SIG-M5 (cell line): ENCODE measurements around the gene QSER1.

Experiments
- DNase-seq: peaks from one replicate; lab custom pipeline; 2025; lab: John Stamatoyannopoulos, UW

The QSER1 gene

GRCh38 chr11:32890843-32891656 lies 1.6 kb upstream of the QSER1 start:
- DNase-seq: no peak

DNA sequence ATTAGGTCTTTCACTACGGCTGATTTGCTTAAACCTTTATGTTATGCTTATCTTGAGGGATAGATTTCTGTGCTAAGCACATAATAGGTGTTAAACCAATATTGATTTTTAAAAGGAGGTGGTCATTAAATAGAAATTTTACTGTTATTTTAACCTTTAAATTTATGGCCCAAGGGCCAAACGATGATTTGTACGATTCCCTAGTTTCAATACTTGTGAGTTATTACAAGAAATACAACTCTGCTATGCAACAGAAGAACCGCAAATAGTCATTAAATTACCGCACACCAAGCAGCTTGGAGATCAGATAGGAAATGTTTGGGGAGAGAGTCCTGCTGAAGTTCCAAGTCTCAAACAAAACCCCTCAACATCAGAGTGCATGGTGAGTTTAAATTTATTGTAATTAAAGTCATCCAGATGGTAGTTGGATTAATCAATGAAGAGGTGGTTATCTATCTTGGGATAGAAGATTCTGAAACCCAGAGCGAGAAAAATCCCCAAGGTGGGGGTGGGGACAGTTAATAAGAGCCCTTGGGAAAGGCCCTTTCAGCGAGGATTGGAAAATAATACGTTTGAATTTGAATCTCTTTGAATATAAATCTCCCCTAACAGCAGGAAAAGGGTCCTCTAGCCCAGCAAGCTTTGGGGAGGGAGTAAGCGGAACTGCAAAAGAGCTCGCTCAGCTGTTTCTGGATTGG lies 805 bp upstream of the QSER1 start:
- DNase-seq: no peak

- no peak for DNase-seq
Observed at GRCh38 chr11:32893093-32893342, 407 bp downstream of the QSER1 start.

- DNase-seq: no peak
Observed at GRCh38 chr11:32893343-32894148, 935 bp downstream of the QSER1 start.

DNA sequence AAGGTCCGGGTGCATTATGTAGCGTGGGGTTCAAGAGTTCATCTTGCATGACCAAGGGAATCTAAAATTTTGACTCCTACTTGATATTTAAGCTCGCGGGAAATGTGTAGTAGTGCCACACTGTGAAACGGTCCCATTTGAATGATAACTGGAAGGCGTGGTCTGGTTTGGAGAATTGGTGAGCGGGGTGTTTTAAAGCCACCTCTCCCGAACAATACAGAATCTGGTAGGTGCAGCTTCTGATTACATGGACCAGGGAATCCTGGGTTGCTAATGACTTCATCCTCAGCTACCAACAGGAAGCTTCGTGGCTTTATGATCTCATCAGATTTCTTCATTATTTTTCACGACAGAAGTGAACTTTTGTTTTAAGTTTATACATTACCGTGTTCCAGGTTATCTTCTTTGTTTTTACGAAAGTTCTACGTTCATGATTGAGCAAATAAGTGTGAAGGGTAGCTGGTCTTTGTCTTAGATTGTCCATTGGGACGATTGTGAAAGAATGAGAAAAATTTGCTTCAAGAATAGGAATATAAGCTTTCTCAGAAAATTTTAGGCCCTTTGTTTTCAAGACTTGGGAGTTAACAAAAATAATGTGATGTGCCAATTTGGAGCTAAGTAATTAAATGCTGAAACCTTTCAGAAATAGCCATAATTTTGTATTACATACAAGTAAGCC lies 1.7 kb downstream of the QSER1 start:
- DNase-seq: peak; percentile 40

GRCh38 chr11:32894921-32895320 lies 2.3 kb downstream of the QSER1 start:
- no peak for DNase-seq

GRCh38 chr11:32895471-32895870 lies 2.9 kb downstream of the QSER1 start:
- DNase-seq: no peak

DNA sequence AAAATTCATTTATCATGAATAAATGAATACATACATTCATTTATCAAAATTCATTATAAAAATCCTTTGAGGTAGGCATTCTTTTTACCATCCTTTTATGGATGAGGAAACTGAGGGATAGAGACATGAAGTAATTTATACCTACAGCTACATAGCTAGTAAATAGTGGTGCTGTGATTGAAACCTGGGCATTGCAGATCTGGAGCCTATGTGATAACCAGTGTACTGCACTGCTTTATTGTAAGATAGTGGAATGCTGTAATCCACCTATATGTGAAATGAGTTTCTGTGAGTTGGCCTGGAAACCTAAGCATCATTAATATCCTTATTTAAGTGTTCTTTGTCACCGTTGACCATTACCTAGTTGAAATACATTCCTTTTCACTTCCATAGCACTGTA lies 4.5 kb downstream of the QSER1 start:
- no peak for DNase-seq

GRCh38 chr11:32899438-32899837 lies 6.8 kb downstream of the QSER1 start:
- no peak for DNase-seq

- DNase-seq: no peak
Observed at GRCh38 chr11:32902089-32902665, 9.6 kb downstream of the QSER1 start.

GRCh38 chr11:32905028-32905667 lies 12.5 kb downstream of the QSER1 start:
- no peak for DNase-seq

DNA sequence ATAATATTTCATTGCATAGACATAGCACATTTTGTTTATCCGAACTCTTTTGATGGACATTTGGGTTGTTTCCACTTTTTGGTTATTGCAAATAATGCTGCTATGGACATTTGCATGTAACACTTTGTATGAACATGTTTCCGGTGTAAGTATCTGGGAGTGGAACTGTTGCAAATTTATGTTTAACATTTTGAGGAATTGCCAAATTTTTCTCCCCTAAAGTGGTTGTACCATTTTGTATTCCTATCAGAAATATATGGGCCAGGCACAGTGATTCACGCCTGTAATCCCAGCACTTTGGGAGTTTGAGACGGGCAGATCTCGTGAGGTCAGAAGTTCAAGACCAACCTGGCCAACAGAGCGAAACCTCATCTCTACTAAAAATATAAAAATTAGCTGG lies 16.0 kb downstream of the QSER1 start:
- DNase-seq: no peak

- no peak for DNase-seq
Observed at GRCh38 chr11:32911413-32911812, 18.8 kb downstream of the QSER1 start.

DNA sequence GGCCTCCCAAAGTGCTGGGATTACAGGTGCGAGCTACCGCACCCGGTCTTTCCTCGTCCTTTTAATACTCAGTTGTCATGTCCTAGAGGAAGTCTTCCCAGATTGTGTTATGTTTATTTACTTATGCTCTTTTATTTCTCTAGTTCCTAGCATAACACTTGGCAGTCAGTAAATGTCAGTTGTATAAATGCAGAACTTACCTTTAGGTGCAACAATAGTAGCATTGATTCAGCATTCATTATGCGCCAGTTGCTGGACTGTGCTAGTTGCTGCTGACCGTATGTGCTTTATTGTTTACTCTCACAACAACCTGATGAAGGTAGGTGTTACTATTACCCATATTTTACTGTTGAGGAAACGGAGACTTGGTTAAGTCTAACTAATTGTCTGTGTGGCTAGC lies 20.8 kb downstream of the QSER1 start:
- DNase-seq: no peak

- DNase-seq: no peak
Observed at GRCh38 chr11:32916361-32916760, 23.8 kb downstream of the QSER1 start.

DNA sequence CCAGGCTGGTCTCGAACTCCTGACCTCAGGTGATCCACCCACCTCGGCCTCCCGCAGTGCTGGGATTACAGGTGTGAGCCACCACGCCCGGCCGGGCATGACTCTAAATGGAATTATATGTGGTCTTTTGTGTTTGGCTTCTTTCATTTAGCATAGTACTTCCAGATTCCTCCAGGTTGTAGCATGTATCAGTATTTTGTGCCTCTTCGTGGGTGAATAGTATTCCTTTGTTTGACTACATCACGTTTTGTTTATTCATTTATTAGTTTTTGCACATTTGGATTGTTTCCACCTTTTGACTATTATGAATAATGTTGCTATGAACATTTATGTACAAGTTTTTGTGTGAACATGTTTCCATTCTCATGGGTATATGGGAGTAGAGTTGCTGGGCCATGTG lies 24.4 kb downstream of the QSER1 start:
- no peak for DNase-seq

DNA sequence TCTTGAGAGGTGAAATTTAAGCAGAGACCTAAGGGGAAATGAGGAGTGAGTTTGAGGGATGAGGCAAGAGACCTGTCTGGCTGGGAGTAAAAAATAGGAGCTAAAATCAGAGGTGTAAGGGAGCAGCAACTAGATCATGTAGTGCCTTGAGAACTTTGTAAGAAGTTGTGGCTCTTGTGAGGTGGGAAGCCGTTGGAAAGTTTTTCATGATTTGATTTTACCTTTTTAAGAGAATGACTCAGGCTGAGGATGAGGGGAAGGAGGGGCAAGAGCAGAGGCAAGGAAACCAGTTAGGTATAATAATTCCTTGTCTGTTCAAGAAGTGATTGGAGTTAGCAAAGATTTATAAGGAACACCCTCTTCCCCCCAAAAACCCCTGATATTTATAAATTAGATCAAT lies 25.8 kb downstream of the QSER1 start:
- DNase-seq: no peak

- DNase-seq: no peak
Observed at GRCh38 chr11:32919338-32919737, 26.7 kb downstream of the QSER1 start.

DNA sequence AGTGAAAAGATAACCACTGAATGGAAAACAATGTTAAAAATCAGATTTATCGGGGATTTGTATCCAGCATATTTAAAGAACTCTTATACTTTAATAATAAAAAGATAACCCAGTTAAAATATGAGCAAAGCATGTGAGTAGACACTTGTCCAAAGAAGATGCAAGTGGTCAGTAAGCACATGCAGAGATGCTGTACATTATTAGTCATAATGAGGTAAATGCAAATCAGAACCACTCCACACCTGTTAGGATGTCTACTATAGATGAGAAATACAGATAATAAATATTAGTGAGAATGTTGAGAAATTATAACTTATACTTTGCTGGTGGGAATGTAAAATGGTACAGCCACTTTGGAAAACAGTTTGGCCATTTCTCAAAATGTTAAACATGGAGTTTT lies 28.0 kb downstream of the QSER1 start:
- no peak for DNase-seq

- no peak for DNase-seq
Observed at GRCh38 chr11:32921204-32921603, 28.6 kb downstream of the QSER1 start.

- DNase-seq: no peak
Observed at GRCh38 chr11:32931606-32932005, 39.0 kb downstream of the QSER1 start.

DNA sequence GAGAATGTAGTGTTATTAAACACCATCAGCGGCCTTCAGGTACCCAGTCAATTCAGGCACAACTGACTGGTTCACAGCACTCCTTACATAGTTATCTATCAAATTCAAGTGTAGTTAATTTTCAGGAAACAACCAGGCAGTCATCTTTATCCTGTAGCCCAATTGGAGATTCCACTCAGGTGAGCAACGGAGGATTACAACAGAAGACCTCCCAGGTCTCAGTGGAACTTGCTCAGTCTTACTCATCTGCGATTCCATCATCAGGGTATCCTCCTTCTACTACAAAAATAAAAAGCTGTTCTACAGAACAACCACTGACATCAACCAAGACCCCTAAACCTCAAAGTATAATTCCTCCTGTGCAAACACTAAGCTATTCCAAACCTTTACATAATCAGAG lies 39.6 kb downstream of the QSER1 start:
- no peak for DNase-seq
